DMS53 treated with DMSO at 0.1 percent for 48 hours (cell line): ENCODE measurements around the gene SNX17.
"Not testable (repeated sequence)": the region's sequence is repeated elsewhere in the genome, so short reads cannot be mapped to it uniquely, and the experiment has no call there.

ENCODE experiments used
- DNase-seq: peaks from one replicate; lab custom pipeline; 2025; ENCODE audit not compliant: unreplicated experiment; lab: John Stamatoyannopoulos, UW

The SNX17 gene

GRCh38 chr2:27390822-27391679 is 20.6 kb downstream of the SNX17 start:
- no peak for DNase-seq

DNA sequence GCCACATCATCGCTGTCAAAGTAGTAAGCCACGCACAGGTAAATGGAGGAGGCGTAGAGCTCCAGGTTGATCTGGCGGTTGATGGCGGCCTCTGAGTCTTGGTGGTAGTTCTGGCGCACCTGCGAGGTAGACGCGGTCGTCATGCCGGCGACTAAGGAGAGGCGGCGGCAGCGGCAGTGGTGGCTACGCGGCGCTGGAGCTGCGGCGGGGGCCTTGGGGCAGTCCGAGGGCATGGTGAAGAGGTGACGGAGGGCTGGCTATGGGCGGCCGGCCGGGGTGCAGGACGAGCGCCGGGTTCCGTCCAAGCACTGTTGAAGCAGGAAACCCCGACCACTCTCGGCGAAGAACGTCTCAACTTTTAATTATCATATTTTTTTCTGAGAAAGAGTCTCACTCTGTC is 22.8 kb downstream of the SNX17 start:
- no peak for DNase-seq

GRCh38 chr2:27398962-27399361 is 28.5 kb downstream of the SNX17 start:
- no peak for DNase-seq

DNA sequence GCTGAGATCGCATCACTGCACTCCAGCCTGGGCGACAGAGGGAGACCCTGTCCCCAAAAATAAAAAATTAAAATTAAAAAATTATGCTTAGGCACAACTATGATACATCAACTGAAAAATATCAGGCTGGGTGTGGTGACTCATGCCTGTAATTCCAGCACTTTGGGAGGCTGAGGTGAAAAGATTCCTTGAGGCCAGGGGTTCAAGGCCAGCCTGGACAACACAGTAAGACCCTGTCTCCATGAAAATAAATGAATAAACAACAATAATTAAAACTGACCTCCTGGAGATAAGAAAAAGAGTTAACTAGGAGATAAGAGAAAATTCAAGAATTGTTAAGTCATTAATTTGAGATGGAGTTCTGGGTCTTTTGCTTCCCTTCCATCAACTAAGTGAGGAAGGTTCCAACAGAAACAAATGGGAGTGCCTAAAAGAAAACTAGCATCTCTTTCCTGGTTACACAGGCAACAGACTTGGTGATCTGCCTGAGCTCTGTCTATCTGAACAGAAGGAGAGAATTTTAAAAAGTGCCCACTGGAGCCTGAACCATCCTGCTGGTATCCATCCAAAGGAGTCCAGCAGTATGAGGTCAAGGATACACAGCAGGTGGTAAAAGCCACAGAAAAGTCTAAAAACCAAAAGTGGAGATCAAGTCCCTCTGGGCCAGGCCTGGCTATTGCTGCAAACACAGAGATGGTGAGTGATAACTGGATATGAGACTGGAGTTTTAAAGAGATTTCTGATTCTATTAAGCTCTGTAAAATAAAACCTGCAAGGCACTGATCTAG is 30.1 kb downstream of the SNX17 start:
- no peak for DNase-seq

GRCh38 chr2:27407798-27408491 is 37.5 kb downstream of the SNX17 start:
- DNase-seq, result no peak

GRCh38 chr2:27408601-27409320 is 38.3 kb downstream of the SNX17 start:
- DNase-seq, result no peak

DNA sequence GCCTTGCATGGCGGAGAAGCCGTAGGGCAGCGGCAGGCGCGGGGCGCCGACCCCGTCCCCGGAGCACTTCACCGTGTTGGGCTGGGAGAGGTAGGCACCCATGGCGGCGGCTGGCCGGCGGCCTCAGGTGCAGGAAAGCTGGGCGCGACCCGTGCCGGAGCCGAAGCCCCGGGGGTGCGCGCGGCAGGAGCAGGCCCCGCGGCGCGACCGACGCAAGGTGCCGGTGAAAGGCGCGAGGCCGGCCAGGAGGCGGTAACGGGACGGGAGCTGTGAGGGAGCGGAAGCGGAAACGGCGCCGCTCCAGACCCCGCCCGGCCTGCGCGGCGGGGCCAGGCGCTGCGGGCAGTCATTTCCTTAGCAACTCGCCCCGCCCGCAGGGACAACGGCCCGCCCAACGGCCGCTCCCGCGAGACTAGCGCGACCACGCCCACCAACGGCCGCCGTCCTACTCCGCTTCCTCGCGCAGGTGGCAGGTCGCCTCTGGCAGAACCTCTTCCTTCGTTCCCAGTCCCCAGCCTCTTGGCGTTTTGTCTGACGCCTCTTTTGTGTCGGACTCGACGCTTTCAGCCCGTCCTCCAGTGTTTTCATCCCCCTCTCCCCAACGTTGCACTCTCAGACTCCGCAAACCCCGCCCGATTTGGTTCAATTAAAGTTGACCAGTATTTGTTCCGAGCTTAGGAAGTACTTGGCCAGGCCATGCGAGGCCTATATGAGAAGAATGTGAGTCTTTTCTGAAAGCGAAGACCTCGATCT is 39.1 kb downstream of the SNX17 start, which contains the start of gene PPM1G:
TSS of gene PPM1G (minus strand) at position 271 of the 753 bp plus-strand sequence. CDS start at position 102, 169 bp downstream.
- DNase-seq, result peak; percentile 86

- DNase-seq, result no peak
Measured at GRCh38 chr2:27412419-27413152, 42.2 kb downstream of the SNX17 start.

GRCh38 chr2:27416151-27416550 is 45.7 kb downstream of the SNX17 start:
- no peak for DNase-seq

GRCh38 chr2:27420996-27421395 is 50.6 kb downstream of the SNX17 start:
- DNase-seq, result no peak

DNA sequence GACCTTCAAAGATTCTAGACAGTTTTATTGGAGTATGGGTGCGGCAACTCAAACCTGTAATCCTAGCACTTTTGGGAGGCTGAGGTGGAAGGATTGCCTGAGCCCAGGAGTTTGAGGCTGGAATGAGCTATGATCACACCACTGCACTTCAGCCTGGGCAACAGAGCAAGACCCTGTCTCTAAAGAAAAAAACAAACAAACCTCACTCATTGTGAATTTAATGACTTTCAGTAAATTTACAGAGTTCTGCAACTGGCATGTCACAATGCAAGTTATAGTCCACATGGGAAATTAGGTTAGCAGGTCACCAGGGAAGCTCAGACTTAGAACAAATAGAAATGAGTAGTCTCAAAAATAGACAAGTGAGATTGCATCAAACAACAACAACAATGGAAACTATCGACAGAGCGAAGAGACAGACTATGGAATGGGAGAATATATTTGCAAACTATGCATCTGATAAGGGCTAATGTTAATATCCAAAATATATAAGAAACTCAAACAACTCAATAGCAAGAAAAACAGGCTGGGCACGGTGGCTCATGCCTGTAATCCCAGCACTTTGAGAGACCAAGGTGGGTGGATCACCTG is 51.3 kb downstream of the SNX17 start:
- no peak for DNase-seq

GRCh38 chr2:27422958-27423357 is 52.5 kb downstream of the SNX17 start:
- DNase-seq, result no peak

- DNase-seq, result not testable (repeated sequence)
Measured at GRCh38 chr2:27425039-27425438, 54.6 kb downstream of the SNX17 start.
